GM12878 (cell line): ENCODE data around the gene TANC1. TPM values are rescaled to one million over a fixed set of nuclear protein-coding genes. Genes with fewer than 3 reads are reported as not detected.

ENCODE experiments used
- ATAC-seq: fragments of 200-7000 bp; cut with Tn5 transposase; 3 replicates; pipeline ENCODE4 v1.9.1; 2020; ENCODE audit warnings: mild to moderate bottlenecking, moderate library complexity
- BruUV-seq: library from RNA; stranded (reverse); fragments of 400-500 nt; replicated peaks from 2 replicates; lab custom pipeline; 2021; lab: Mats Ljungman, UMichigan
- CTCF ChIA-PET: fragments of 300-600 bp; sonication (Branson Sonifier 250); formaldehyde crosslinking; extraction: SDS; loops from one replicate; lab custom pipeline; 2021; ENCODE audit warnings: inconsistent platforms; lab: Yijun Ruan, JAX
- POLR2A ChIA-PET: fragments of 350-600 bp; formaldehyde crosslinking; extraction: SDS; loops from one replicate; lab custom pipeline; 2021; ENCODE audit warnings: inconsistent platforms; lab: Charles Lee
- RAD21 ChIA-PET: fragments of 300-600 bp; sonication (Branson Sonifier 250); formaldehyde crosslinking; loops from one replicate; lab custom pipeline; 2023; ENCODE audit warnings: antibody characterized with exemption; ENCODE audit not compliant: unreplicated experiment; lab: Charles Lee
- SMC1A ChIA-PET: fragments of 300-600 bp; sonication (Branson Sonifier 250); formaldehyde crosslinking; loops from one replicate; lab custom pipeline; 2023; ENCODE audit not compliant: unreplicated experiment, uncharacterized antibody; lab: Charles Lee
- DNase-seq: peaks from one replicate; pipeline ENCODE4 v3.0.0-alpha.2; 2011; ENCODE audit warnings: low read depth, low spot score
- FAIRE-seq: peaks from 3 replicates; lab custom pipeline; 2011; peaks lifted over from hg19 to GRCh38; lab: Jason Lieb, UNC
- H2AFZ ChIP-seq: 2 replicates; pipeline ENCODE4 v1.6.0; 2011; ENCODE audit warnings: low read depth, low read length, control low read depth; ENCODE audit not compliant: control insufficient read depth
- H3K27ac ChIP-seq: 2 replicates; pipeline ENCODE4 v1.5.1; 2011; ENCODE audit warnings: control low read depth; ENCODE audit not compliant: control insufficient read depth, insufficient read depth
- H3K27me3 ChIP-seq, 2 experiments: replicated peaks in 1 of 2; 2 replicates each; pipeline versions ENCODE4 v1.6.0 to v1.6.1; 2011; ENCODE audit warnings: low read length in 1 of 2; ENCODE audit not compliant: control insufficient read depth in 2 of 2, insufficient read depth in 2 of 2
- H3K36me3 ChIP-seq, 2 experiments: 2 replicates each; pipeline ENCODE4 v1.5.1; 2011; ENCODE audit warnings: low read length in 1 of 2; ENCODE audit not compliant: control insufficient read depth in 2 of 2, insufficient read depth in 2 of 2
- H3K4me1 ChIP-seq: 2 replicates; pipeline ENCODE4 v1.6.1; 2011; ENCODE audit warnings: mild to moderate bottlenecking, low read length, moderate library complexity, mixed read lengths; ENCODE audit not compliant: control insufficient read depth, insufficient read depth
- H3K4me2 ChIP-seq: 2 replicates; pipeline ENCODE4 v1.6.0; 2011; ENCODE audit warnings: control low read depth; ENCODE audit not compliant: control insufficient read depth, insufficient read depth
- H3K4me3 ChIP-seq: fragments of 200-600 bp; sonication (generic); 2 replicates; pipeline ENCODE4 v1.5.1; 2016
- H3K79me2 ChIP-seq: 2 replicates; pipeline ENCODE4 v1.6.0; 2011; ENCODE audit warnings: low read length; ENCODE audit not compliant: control insufficient read depth, insufficient read depth
- H3K9ac ChIP-seq: 2 replicates; pipeline ENCODE4 v1.8.0; 2011; ENCODE audit warnings: low read length, control low read depth, mixed read lengths; ENCODE audit not compliant: control insufficient read depth, insufficient read depth
- H3K9me3 ChIP-seq: replicated peaks from 3 replicates; pipeline ENCODE4 v1.5.1; 2011; ENCODE audit warnings: mild to moderate bottlenecking, low read length; ENCODE audit not compliant: control insufficient read depth, insufficient read depth
- H4K20me1 ChIP-seq: 2 replicates; pipeline ENCODE4 v1.6.0; 2011; ENCODE audit not compliant: control insufficient read depth, insufficient read depth
- BCLAF1 ChIP-seq: fragments of 450-650 bp; IDR thresholded peaks from 2 replicates; pipeline ENCODE4 v1.6.1; 2017; ENCODE audit warnings: antibody characterized with exemption, mild to moderate bottlenecking, moderate library complexity
- CEBPZ ChIP-seq: fragments of 150-350 bp; IDR thresholded peaks from 2 replicates; pipeline ENCODE4 v1.6.1; 2016; ENCODE audit warnings: low read depth, low read length
- E2F4 ChIP-seq: IDR thresholded peaks from 2 replicates; pipeline ENCODE4 v1.6.1; 2012; ENCODE audit warnings: low read depth, low read length, improper control_type of control experiment
- ESRRA ChIP-seq: IDR thresholded peaks from 2 replicates; pipeline ENCODE4 v1.6.1; 2012; ENCODE audit warnings: mild to moderate bottlenecking, low read length, improper control_type of control experiment
- NFXL1 ChIP-seq: fragments of 450-650 bp; IDR thresholded peaks from 2 replicates; pipeline ENCODE4 v1.6.1; 2017; ENCODE audit warnings: antibody characterized with exemption, mild to moderate bottlenecking, borderline replicate concordance
- POLR2AphosphoS2 ChIP-seq: IDR thresholded peaks from 2 replicates; pipeline ENCODE4 v1.6.1; 2011; ENCODE audit warnings: low read depth, mild to moderate bottlenecking, low read length, improper control_type of control experiment, moderate library complexity
- SMAD1 ChIP-seq: fragments of 450-650 bp; IDR thresholded peaks from 2 replicates; pipeline ENCODE4 v1.6.1; 2018; ENCODE audit warnings: mild to moderate bottlenecking, low read depth; ENCODE audit not compliant: partially characterized antibody
- SMC3 ChIP-seq: IDR thresholded peaks from 2 replicates; pipeline ENCODE4 v1.6.1; 2011; ENCODE audit warnings: low read length, improper control_type of control experiment, borderline replicate concordance
- SREBF2 ChIP-seq: IDR thresholded peaks from 2 replicates; pipeline ENCODE4 v1.6.1; 2012; ENCODE audit warnings: mild to moderate bottlenecking, low read length
- YBX1 ChIP-seq: fragments of 450-650 bp; IDR thresholded peaks from 2 replicates; pipeline ENCODE4 v1.6.1; 2016; ENCODE audit warnings: antibody characterized with exemption
- WGBS: methylation state at CpG from one replicate; pipeline ENCODE4 v1.1.6; 2016; ENCODE audit warnings: low lambda C conversion rate; ENCODE audit not compliant: insufficient replicate concordance, insufficient coverage; ENCODE audit errors: missing lambda C conversion rate; 5-methylcytosine and 5-hydroxymethylcytosine counted together
- in situ Hi-C: fragments of 300-500 bp; cut with MboI; formaldehyde crosslinking; loops from 9 replicates; pipeline ENCODE4 v1.14.3; 2018; ENCODE audit warnings: mixed read lengths
- intact Hi-C: fragments of 100-400 bp; cut with micrococcal nuclease; formaldehyde crosslinking; loops from one replicate; pipeline ENCODE4 v1.14.2; 2022; ENCODE audit not compliant: unreplicated experiment
- polyA plus RNA-seq, 11 experiments: library from polyadenylated mRNA; depleted of rRNA in 4 of 11; unstranded in 6 of 11; stranded (reverse) in 5 of 11; fragments of >200 nt; fragmentation: Nextera tagmentation in 4 of 11; fragmentation: Illumina TruSeq in 1 of 11; extraction: Ambion mirVana in 4 of 11; extraction: Trizol in 1 of 11; gene quantifications; 1 replicate in 1 of 11; 2 replicates in 10 of 11; pipeline versions ENCODE4 v1.2.1 to v1.2.3, GENCODE V29; 2011 to 2016; ENCODE audit warnings: inconsistent platforms in 2 of 11, missing spikeins in 2 of 11, low read depth in 1 of 11
- total RNA-seq, 4 experiments: library from RNA; depleted of rRNA in 3 of 4; stranded (reverse); fragments of >200 nt in 3 of 4; fragmentation: Illumina TruSeq in 1 of 4; extraction: Trizol in 1 of 4; gene quantifications; 2 replicates each; pipeline versions ENCODE4 v1.2.1 to v1.2.3, GENCODE V29; 2013 to 2021

Gene TANC1
- total and polyA plus RNA-seq, 10 of the 15 experiments (the other 5 are each of a cell fraction or from before 2014, with no cell fraction given), result 0.05 to 5.0 (median 0.34) TPM

- FAIRE-seq, result no peak
- CTCF ChIA-PET, result no interaction called here
- intact Hi-C loops, result no loop called here
- TF ChIP-seq E2F4 (no peak), NFXL1 (no peak), POLR2AphosphoS2 (no peak), CEBPZ (no peak), ESRRA (no peak), SMAD1 (no peak), SMC3 (no peak), YBX1 (no peak), SREBF2 (no peak), BCLAF1 (no peak)
Observed at GRCh38 chr2:159084384-159085370, 116.2 kb downstream of the TANC1 start.

More at GRCh38 chr2:159084384-159085370, 116.2 kb downstream of the TANC1 start:
- ChIA-PET POLR2A (no interaction called here), RAD21 (no interaction called here), SMC1A (interaction anchor here (0.9 to 1.3 kb wide), 3 partner anchors 8 to 11 kb away, joined by 3 to 4 read pairs (median 3); no protein-coding TSS in a partner anchor)
- no peaks in the 10 kb centered on the region for H3K9me3 ChIP-seq
- H4K20me1 ChIP-seq, result no peaks in the 10 kb centered on the region
- H3K9ac ChIP-seq, result no peak overlapping the region
- no peaks in the 10 kb centered on the region for H3K79me2 ChIP-seq
- ATAC-seq (no peak), DNase-seq (no peak)
- H3K4me2 ChIP-seq, result no peak overlapping the region
- in situ Hi-C loops, result no loop called here
- H2AFZ ChIP-seq, result no peak overlapping the region
- H3K4me1 ChIP-seq, result no peaks in the 10 kb centered on the region
- H3K27me3 ChIP-seq, result no peaks in the 10 kb centered on the region
- BruUV-seq, result no TSS peak
- no peak overlapping the region for H3K27ac ChIP-seq
- 44% methylated on average over 7 of the region's 7 CpGs for WGBS
- H3K4me3 ChIP-seq, result no peak overlapping the region
- no peaks in the 10 kb centered on the region for H3K36me3 ChIP-seq
